Uterus (tissue), 4 donors: ENCODE results near the gene SLC34A3. TPM values are rescaled to one million over a fixed set of nuclear protein-coding genes. Genes with fewer than 3 reads are reported as not detected.

ENCODE experiments used
- DNase-seq, 2 donors: peaks; one replicate each; pipeline ENCODE4 v3.0.0-alpha.2; 2019 to 2020
- H3K27ac ChIP-seq, 2 donors: fragments of 200-600 bp; sonication (generic); 1 replicate in 1 of 2; 2 replicates in 1 of 2; pipeline ENCODE4 v1.5.1; 2016 to 2018
- H3K27me3 ChIP-seq, 2 donors: fragments of 200-600 bp; sonication (generic); one replicate each; pipeline ENCODE4 v1.5.1; 2018 to 2019; ENCODE audit warnings: control low read depth in 1 of 2
- H3K36me3 ChIP-seq, 2 donors: fragments of 200-600 bp; sonication (generic); one replicate each; pipeline ENCODE4 v1.5.1; 2019; ENCODE audit warnings: control low read depth in 1 of 2
- H3K4me1 ChIP-seq, 2 donors: fragments of 200-600 bp; sonication (generic); one replicate each; pipeline ENCODE4 v1.5.1; 2018 to 2019; ENCODE audit warnings: control low read depth in 1 of 2
- H3K4me3 ChIP-seq, 2 donors: fragments of 200-600 bp; sonication (generic); 1 replicate in 1 of 2; 2 replicates in 1 of 2; pipeline ENCODE4 v1.5.1; 2018 to 2019; ENCODE audit warnings: mild to moderate bottlenecking in 1 of 2
- H3K9me3 ChIP-seq, 2 donors: fragments of 200-600 bp; sonication (generic); one replicate each; pipeline ENCODE4 v1.5.1; 2019; ENCODE audit warnings: control low read depth in 1 of 2
- POLR2A ChIP-seq, 2 donors: fragments of 450-650 bp; IDR thresholded peaks; one replicate each; pipeline ENCODE4 v1.6.1; 2016; ENCODE audit warnings: antibody characterized with exemption in 2 of 2, mild to moderate bottlenecking in 1 of 2, moderate library complexity in 1 of 2
- intact Hi-C: fragments of 100-400 bp; cut with DNase I; formaldehyde crosslinking; loops from one replicate; pipeline ENCODE4 v1.15.1; 2023; ENCODE audit warnings: low total_unique reads
- total RNA-seq, 4 donors: library from RNA; depleted of rRNA in 3 of 4; stranded (reverse); fragments of >200 nt in 3 of 4; gene quantifications; one replicate each; pipeline versions ENCODE4 v1.1.0 to v1.2.4, GENCODE V29; 2014 to 2023
- TF ChIP-seq, protein P1 (sequence below), 4 experiments: fragments of 200-600 bp in 2 of 4; fragments of 450-650 bp in 2 of 4; sonication (generic) in 2 of 4; IDR thresholded peaks; one replicate each; pipeline ENCODE4 v1.5.1; 2016 to 2019; ENCODE audit warnings: antibody characterized with exemption in 4 of 4, mild to moderate bottlenecking in 2 of 4, moderate library complexity in 1 of 4
- donor health status: DM: yes; HTN: yes; CAD: no.

SLC34A3 gene
- total RNA-seq, 4 donors from 2014 or later, result 0.48 TPM; not detected in 3

DNA sequence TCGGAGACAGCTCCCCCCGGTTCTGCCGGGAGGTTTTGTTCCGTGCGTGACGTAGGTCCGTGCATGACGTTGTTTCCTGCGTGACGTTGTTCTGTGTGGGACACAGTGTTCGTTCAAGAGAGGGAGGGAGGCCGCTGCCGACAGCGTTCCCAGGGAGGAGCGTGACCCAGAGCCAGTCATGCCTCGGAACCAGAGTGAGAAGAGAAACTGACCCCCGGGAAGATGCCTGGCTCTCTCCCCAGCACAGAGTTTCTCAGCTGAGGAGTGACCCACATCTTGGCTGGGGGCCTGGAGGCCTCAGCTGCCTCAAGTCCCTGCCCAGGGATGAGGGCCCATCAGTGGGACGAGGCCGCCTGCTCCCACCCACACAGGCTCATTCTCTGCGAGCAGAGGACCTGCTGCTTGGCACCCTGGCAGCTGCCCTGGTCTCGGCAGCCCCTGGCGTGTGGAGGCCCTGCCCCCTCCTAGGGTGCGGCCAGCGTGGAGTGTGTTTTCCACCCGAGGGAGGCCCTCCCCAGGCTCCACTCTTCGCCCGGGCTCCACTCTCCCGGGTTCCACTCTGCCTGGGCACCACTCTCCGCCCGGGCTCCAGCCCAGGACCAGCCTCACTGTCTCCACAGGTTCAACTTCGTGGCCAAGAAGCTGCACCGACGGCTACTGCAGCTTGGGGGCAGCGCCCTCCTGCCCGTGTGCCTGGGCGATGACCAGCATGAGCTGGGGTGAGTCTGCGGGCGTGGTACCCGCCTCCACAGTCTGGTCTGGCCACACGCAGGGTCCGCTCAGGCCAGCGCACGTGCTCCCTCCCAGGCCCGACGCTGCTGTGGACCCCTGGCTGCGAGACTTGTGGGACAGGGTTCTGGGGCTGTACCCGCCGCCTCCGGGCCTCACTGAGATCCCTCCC lies 17.3 kb upstream of the SLC34A3 start:
- no peak for TF ChIP-seq POLR2A (IDR thresholded peaks at IDR 0.05)
- TF ChIP-seq, protein P1, sequence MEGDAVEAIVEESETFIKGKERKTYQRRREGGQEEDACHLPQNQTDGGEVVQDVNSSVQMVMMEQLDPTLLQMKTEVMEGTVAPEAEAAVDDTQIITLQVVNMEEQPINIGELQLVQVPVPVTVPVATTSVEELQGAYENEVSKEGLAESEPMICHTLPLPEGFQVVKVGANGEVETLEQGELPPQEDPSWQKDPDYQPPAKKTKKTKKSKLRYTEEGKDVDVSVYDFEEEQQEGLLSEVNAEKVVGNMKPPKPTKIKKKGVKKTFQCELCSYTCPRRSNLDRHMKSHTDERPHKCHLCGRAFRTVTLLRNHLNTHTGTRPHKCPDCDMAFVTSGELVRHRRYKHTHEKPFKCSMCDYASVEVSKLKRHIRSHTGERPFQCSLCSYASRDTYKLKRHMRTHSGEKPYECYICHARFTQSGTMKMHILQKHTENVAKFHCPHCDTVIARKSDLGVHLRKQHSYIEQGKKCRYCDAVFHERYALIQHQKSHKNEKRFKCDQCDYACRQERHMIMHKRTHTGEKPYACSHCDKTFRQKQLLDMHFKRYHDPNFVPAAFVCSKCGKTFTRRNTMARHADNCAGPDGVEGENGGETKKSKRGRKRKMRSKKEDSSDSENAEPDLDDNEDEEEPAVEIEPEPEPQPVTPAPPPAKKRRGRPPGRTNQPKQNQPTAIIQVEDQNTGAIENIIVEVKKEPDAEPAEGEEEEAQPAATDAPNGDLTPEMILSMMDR (IDR thresholded peaks at IDR 0.05), result no peak
- Histone ChIP-seq H3K4me1 (peaks cover 0 to 6% of the 10 kb centered on the region in 2 donors), H3K9me3 (no peaks in the 10 kb centered on the region), H3K36me3 (no peaks in the 10 kb centered on the region), H3K27ac (no peak overlapping the region), H3K4me3 (no peak overlapping the region), H3K27me3 (no peaks in the 10 kb centered on the region)
- intact Hi-C loops, result no loop called here
- DNase-seq, result no peak

DNA sequence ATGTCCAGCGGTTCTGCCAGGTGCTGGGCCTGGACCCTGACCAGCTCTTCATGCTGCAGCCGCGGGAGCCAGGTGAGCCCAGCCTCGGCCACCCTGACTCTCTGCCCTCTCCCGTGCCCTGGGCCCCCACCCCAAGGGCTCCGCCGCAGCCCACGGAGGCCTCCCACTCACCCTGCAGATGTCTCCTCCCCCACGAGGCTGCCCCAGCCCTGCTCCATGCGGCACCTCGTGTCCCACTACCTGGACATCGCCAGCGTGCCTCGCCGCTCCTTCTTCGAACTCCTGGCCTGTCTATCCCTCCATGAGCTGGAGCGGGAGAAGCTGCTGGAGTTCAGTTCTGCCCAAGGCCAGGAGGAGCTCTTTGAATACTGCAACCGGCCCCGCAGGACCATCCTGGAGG lies 16.1 kb upstream of the SLC34A3 start:
- intact Hi-C loops, result no loop called here
- DNase-seq, result no peak
- H3K4me3 ChIP-seq, result no peak overlapping the region
- H3K27ac ChIP-seq, result no peak overlapping the region
- no peaks in the 10 kb centered on the region for H3K9me3 ChIP-seq
- H3K4me1 ChIP-seq, result peaks cover 0 to 6% of the 10 kb centered on the region in 2 donors
- no peaks in the 10 kb centered on the region for H3K27me3 ChIP-seq
- TF ChIP-seq, protein P1 (IDR thresholded peaks at IDR 0.05), result no peak
- TF ChIP-seq POLR2A (IDR thresholded peaks at IDR 0.05), result no peak
- no peaks in the 10 kb centered on the region for H3K36me3 ChIP-seq

DNA sequence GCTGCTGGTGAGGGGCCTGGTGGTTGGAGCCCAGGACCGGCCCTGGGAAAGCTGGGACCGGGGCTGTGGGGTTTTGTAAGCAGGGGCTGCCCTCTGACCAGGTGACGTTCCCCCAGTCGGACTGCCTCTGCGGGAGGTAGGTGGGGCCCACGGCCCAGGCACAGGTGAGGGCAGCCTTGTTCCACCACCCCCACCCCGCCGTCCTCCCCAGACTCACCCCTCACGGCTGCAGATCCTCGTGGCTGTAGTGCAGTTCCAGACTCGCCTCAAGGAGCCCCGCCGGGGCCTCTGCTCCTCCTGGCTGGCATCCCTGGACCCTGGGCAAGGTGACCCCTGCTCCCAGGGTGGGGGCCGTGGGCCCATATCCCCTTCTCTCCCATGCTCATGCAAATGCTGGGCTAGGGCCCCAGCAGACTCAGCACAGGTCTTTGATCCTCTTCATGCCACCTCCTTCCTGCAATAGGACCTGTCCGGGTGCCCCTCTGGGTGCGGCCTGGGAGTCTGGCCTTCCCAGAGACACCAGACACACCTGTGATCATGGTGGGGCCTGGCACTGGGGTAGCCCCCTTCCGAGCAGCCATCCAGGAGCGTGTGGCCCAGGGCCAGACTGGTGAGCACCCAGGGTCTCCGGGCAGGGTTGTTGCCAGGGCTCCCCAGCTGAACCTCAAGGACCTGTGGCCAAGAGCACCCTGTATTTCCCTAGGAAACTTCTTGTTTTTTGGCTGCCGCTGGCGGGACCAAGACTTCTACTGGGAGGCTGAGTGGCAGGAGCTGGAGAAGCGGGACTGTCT lies 15.3 kb upstream of the SLC34A3 start:
- H3K27me3 ChIP-seq, result no peaks in the 10 kb centered on the region
- intact Hi-C loops, result no loop called here
- DNase-seq, result no peak
- H3K4me1 ChIP-seq, result peaks cover 0 to 6% of the 10 kb centered on the region in 2 donors
- no peak for TF ChIP-seq POLR2A (IDR thresholded peaks at IDR 0.05)
- TF ChIP-seq, protein P1 (IDR thresholded peaks at IDR 0.05), result no peak
- H3K36me3 ChIP-seq, result no peaks in the 10 kb centered on the region
- no peak overlapping the region for H3K27ac ChIP-seq
- no peak overlapping the region for H3K4me3 ChIP-seq
- H3K9me3 ChIP-seq, result no peaks in the 10 kb centered on the region

DNA sequence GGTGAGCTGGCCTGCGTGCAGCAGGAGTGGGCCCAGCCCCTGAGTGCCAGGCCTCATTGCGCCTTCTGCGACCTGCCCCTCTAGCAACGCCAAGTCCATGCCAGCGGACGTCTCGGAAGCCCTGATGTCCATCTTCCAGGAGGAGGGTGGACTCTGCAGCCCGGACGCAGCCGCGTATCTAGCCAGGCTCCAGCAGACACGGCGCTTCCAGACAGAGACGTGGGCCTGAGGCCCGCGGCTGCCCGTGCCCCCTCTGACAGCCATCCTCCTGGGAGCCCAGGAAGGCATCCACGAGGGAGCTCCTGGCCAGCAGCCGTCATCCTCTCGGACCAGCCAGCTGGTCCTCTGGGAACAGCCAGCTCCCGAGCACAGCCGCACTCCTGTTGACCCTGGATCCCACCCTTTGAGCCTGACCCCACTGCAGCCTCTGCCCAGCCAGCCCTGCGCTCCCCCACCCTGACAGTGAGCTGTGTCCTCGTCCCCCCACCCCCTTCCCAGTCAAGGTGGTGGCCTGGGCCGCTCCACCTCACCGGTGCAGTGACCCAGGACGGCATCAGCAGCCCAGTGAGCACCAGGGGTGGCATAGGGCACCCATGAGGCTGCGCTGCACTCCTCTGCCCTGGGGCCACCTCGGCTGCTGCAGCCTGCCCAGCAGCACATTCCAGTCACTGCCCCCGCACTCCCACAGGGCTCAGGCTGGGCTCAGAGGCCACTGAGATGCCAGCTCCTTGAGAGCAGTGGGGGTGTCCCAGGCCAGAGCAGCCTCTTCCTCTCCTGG lies 14.3 kb upstream of the SLC34A3 start:
- peaks cover 0 to 7% of the 10 kb centered on the region in 2 donors for H3K4me1 ChIP-seq
- H3K27me3 ChIP-seq, result no peaks in the 10 kb centered on the region
- H3K9me3 ChIP-seq, result no peaks in the 10 kb centered on the region
- no peaks in the 10 kb centered on the region for H3K36me3 ChIP-seq
- no peak overlapping the region for H3K4me3 ChIP-seq
- intact Hi-C loops, result no loop called here
- no peak for TF ChIP-seq POLR2A (IDR thresholded peaks at IDR 0.05)
- TF ChIP-seq, protein P1 (IDR thresholded peaks at IDR 0.05), result no peak
- no peak overlapping the region for H3K27ac ChIP-seq
- DNase-seq, result no peak
